DND-41 (cell line): ENCODE data around the gene CDK9.

ENCODE experiments used
- CTCF ChIP-seq: IDR thresholded peaks from 2 replicates; pipeline ENCODE4 v1.5.1; 2012; ENCODE audit warnings: borderline replicate concordance, low read length, moderate library complexity, mild to moderate bottlenecking; ENCODE audit not compliant: poor library complexity, severe bottlenecking; ENCODE audit errors: extremely low read depth
- EZH2 ChIP-seq: IDR thresholded peaks from 3 replicates; pipeline ENCODE4 v1.6.1; 2012; ENCODE audit warnings: borderline replicate concordance, low read depth, mild to moderate bottlenecking, moderate library complexity, low read length, inconsistent platforms; ENCODE audit not compliant: severe bottlenecking

GRCh38 chr9:127776924-127777289, 8.9 kb upstream of the CDK9 start:
- TF ChIP-seq CTCF, result no peak
- no peak for TF ChIP-seq EZH2
